NCI-H748 (cell line): ENCODE data around the gene CACNG5.

Source experiments
- DNase-seq: peaks from one replicate; lab custom pipeline; 2025; ENCODE audit not compliant: unreplicated experiment; lab: John Stamatoyannopoulos, UW

The CACNG5 gene

GRCh38 chr17:66819466-66819865 lies 15.5 kb upstream of the CACNG5 start:
- no peak for DNase-seq

- no peak for DNase-seq
These were observed 12.9 kb upstream of the CACNG5 start for GRCh38 chr17:66822009-66822408.

DNA sequence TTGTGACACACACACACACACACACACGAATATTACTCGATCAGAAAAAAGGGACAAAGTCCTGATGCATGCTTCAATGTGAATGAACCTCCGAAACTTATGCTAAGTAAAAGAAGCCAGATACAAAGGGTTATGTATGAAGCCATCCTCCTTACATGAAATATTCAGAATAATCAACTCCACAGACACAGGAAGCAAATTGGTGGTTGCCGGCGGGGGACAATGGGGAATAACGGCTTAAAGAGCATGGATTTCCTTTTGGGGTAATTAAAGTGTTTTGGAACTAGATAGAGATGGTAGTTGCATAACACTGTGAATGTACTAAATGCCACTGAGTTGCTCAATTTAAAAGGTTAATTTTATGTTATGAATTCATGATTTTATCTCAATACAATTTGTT lies 8.1 kb upstream of the CACNG5 start:
- no peak for DNase-seq

- DNase-seq = no peak
These were observed 5.5 kb upstream of the CACNG5 start for GRCh38 chr17:66829386-66829864.

DNA sequence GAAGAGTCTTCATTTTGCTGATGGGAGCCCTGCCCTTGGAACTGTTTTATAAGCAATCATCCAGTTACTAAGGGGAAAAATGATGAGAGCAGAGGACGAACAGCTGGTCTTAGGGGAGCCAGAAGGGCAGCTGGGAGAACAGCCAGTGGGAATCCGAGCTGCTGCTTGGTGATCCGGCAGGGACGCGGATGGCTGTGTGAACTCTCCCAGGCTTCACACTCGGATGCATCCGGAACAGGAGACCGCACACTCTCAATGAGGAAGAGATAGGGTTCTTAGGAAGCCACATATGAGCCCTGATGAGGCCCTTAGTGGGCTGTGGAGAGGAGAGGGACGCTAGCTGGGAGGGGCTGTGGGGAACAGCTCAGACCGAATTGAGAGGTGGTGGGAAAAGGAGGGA lies 5.0 kb upstream of the CACNG5 start:
- DNase-seq = no peak

DNA sequence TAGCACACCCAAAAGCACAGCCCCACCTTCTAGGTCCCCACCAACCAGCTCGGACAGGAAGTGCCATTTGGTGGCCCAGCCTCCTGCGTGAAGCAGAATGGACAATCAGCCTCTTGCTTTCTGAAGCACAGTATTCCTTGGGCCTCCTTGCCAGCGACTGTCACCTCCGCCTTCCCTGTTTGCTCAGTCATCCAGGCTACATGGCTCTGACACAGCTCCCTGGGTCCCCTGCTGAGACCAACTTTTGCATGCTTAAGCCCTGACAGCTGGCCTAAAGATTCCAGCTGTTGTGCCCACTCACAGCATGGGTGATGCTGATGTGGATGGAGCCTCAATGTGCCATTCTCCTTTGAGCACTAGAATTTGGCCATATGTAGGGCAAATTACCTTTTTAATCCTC lies 4.5 kb upstream of the CACNG5 start:
- DNase-seq = no peak

- no peak for DNase-seq
These were observed 3.3 kb upstream of the CACNG5 start for GRCh38 chr17:66831383-66832210.

- no peak for DNase-seq
These were observed 1.7 kb upstream of the CACNG5 start for GRCh38 chr17:66833201-66833600.

DNA sequence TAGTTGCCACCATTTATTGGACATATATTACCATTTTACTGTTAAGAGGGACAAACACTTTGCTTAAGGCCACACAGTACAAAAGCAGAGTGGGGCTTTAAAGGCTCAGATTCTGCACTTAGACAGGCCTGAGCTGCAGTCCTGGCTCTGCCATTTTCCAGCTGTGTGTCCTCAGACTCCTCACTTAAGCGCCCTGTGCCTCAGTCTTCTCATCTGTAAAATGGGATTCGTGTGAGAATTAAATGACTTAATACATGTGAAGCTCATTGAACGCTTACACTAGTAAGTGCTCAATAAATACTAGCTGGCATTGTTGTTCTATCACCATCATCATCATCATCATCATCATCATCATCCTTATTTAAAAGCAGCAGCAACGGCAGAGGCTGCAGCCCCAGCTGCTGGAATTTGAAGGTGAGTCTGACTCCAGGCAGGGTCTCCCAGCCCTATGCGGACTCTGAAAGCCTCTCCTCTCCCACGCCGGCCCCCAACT lies 445 bp upstream of the CACNG5 start:
- DNase-seq = no peak

- no peak for DNase-seq
These were observed 559 bp downstream of the CACNG5 start for GRCh38 chr17:66835476-66835875.

GRCh38 chr17:66836063-66837005 lies 1.4 kb downstream of the CACNG5 start:
- no peak for DNase-seq

- no peak for DNase-seq
These were observed 2.3 kb downstream of the CACNG5 start for GRCh38 chr17:66837226-66837625.

DNA sequence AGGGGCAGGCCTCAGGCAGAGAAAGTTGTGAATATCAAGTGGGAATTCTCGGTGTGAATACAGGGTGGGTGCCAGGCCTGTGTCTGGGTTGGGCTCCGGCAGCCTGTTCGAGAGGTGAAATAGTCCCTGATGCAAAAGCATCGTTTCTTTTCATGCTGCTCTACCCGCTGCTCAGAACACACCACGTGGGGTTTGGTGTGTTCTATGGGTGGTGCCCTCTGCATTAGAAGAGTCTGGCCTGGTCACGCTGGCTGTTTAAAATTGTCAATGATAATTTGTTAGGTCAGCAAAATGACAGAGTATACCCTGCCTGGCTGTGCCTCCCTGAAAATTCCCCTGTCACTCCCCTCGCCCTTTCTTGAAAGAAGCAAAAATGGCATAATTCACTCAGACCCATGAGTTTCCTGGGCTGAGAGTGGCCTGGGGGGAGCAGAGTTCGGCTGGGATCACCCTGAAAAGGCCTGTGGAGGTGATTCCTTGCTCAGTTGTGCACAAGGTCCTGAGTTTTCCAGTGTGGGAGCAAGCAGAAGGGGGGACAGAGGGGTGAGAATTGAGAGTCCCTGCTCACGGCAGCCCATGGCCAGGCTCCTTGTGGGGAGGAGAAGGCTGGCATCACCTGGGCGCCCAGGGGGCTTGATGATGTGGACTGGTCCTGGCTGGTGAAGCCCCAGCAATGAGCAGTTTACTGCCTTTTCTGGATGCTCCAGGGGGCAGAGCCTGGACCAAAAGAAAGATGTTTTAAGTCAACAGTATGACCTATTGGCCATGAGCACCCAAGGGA lies 3.2 kb downstream of the CACNG5 start:
- no peak for DNase-seq

DNA sequence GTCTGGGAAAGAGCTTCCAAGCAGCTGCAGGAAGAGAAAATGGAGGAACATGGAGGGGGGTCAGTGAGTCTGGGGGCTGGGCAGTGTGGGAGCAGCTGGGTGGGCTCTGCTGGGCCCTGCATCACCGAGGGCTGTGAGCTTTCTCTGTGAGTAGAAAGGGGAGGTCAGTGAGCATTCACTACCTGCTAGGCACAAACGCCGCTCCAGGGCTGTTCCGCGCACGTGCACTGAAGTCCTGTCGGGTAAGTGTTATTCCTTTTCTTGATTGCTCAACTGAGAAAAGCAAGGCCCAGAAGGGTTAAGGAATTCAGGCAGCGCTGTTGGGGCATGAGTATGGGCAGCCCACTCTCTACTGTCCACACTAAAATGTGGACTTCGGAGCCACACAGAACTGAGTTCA lies 4.7 kb downstream of the CACNG5 start:
- no peak for DNase-seq

DNA sequence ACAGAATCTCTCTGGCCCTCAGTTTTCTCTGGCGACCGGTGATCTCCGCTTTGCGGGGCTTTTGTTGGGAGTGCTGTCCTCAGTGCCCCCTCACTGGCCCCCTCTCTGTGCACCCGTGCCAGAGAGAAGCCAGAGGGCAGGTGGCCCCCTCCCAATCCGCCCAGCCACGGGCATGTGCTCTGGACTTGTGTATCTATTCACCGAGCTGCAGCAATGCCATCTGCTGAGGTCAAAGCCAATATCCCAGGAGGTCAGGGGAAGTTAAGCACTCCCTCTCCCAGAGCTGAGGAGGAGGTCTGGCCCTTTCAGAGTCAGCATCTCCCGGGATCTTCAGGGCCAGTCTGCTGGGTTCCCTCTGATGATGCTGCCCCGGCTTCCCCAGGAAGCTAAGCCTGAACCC lies 5.1 kb downstream of the CACNG5 start:
- DNase-seq = no peak

DNA sequence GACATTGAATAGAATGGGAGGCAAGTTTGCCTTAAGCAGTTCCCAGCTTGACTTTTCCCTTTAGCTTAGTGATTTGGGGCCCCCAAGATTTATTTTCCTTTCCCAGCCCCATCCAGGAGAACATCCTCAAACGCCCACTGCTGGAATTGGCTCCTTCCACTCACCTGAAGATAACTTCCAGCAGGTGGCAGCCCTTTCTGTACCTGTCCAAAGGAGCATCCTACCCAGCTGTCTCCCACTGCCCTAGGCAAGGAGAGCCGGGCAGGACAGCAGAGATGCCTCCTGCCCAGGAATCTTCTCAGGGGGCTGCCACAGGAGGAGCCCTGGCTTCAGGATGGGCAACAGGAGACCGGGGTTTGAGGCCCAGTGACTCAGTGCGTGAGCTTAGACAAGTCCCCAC lies 6.4 kb downstream of the CACNG5 start:
- no peak for DNase-seq

DNA sequence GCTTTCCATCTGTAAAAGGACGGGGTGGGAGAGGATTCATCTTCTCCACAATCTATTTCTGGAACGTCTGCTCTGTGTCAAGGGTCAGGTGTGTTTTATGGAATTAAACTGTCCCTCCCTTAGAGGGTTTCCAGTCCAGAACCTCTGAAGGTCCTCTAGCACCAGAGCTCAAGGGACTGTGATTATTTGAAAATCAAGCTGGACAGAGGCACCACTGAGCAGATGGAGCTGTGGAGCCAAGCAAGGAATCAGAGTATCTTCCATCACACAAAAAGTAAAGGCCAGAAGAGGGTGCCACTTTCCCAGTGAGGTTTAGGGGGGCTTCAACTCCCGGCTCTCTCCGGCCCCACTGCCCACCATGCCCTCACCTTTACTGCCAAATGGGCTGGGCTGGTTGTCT lies 6.8 kb downstream of the CACNG5 start:
- DNase-seq = no peak

DNA sequence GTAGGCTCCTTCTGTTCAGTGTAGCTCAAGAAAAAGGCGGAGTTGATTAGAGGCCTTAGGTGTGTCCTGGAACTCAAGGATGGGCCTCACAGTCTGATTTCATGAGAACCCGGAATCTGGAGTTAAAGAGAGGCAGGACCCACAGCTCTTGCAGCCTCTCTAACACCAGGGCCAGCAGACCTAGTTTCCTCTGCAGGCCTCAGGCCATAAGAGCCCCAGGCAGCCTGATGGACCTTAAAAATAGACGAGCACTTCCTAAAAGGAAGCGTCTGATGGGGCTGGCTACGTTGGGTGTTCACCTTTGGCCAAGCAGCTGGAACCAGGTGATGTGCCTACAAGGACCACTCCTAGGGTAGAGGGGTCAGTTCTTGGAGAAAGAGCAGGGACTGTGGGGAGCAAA lies 7.6 kb downstream of the CACNG5 start:
- DNase-seq = no peak

DNA sequence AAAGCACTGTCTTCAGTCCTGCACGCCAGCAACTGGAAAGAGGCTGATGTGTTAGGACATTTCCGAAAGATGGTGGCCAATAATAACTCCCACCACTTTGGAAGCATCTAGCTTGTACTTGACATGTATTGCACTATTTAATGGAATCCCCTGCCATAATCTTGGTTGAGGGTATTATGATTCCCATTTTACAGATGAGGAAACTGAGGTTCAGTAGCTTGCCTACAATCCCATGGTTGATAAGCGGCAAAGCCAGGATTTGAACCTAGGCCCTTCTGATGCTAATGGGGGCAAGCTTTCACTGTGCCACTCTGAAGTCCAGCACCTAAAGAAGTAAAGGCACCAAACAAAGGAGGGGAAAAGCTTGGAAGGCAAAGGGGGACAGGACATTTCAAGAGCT lies 8.0 kb downstream of the CACNG5 start:
- DNase-seq = no peak

- DNase-seq = no peak
These were observed 8.7 kb downstream of the CACNG5 start for GRCh38 chr17:66843627-66844026.

DNA sequence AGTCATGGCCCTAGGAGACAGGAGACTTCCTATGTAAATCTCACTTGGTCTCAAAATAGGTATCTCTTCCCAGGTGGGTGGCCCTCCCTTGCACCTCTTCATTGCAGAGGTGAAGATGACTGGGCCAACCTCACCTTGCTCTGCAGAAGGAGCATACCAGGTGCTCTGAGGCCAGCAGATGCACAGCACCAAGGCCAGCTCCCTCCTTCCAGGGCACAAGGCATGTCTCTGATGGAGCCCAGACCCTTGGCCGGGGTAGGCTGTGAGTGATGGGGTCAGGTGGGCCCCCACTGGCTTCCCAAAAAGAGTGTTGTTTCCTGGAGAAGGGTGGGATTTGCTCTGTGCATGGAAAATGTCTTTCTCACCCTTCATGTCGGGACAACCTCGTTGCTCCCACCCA lies 12.8 kb downstream of the CACNG5 start:
- no peak for DNase-seq
